Myocyte (in vitro differentiated cells): ENCODE results near the gene AQP1. TPM values are rescaled to one million over a fixed set of nuclear protein-coding genes. Genes with fewer than 3 reads are reported as not detected.

Experiments used
- DNase-seq: peaks from one replicate; pipeline ENCODE4 v3.0.0-alpha.2; 2012; ENCODE audit warnings: low read depth
- total RNA-seq: library from RNA; depleted of rRNA; stranded (reverse); fragments of >200 nt; gene quantifications from 2 replicates; pipeline ENCODE4 v1.2.3, GENCODE V29; 2014

Gene AQP1
- total RNA-seq, 1 donor from 2014 or later, result 2.1 TPM

- DNase-seq, result no peak
Measured at GRCh38 chr7:30905078-30906012, 6.3 kb upstream of the AQP1 start.

- DNase-seq, result no peak
Measured at GRCh38 chr7:30906014-30906413, 5.6 kb upstream of the AQP1 start.

GRCh38 chr7:30906515-30907240, 5.0 kb upstream of the AQP1 start:
- no peak for DNase-seq

GRCh38 chr7:30907527-30908267, 4.0 kb upstream of the AQP1 start:
- no peak for DNase-seq

- no peak for DNase-seq
Measured at GRCh38 chr7:30908681-30909080, 3.0 kb upstream of the AQP1 start.

GRCh38 chr7:30909431-30909830, 2.2 kb upstream of the AQP1 start:
- no peak for DNase-seq

GRCh38 chr7:30910411-30911073, 1.1 kb upstream of the AQP1 start:
- DNase-seq, result no peak

GRCh38 chr7:30911133-30911532, 520 bp upstream of the AQP1 start:
- DNase-seq, result no peak

GRCh38 chr7:30912021-30912730, 523 bp downstream of the AQP1 start:
- no peak for DNase-seq

GRCh38 chr7:30912731-30912985, 1.0 kb downstream of the AQP1 start:
- no peak for DNase-seq

GRCh38 chr7:30912986-30913811, 1.5 kb downstream of the AQP1 start:
- peak; percentile 73 for DNase-seq

GRCh38 chr7:30913821-30914515, 2.3 kb downstream of the AQP1 start:
- no peak for DNase-seq

GRCh38 chr7:30914596-30914995, 2.9 kb downstream of the AQP1 start:
- DNase-seq, result peak; percentile 59

- no peak for DNase-seq
Measured at GRCh38 chr7:30915005-30915601, 3.5 kb downstream of the AQP1 start.

- DNase-seq, result no peak
Measured at GRCh38 chr7:30915751-30916150, 4.1 kb downstream of the AQP1 start.

GRCh38 chr7:30916255-30916654, 4.6 kb downstream of the AQP1 start:
- no peak for DNase-seq

GRCh38 chr7:30916767-30917166, 5.1 kb downstream of the AQP1 start:
- DNase-seq, result no peak

GRCh38 chr7:30917216-30917893, 5.7 kb downstream of the AQP1 start:
- no peak for DNase-seq
